Measurements from ENCODE around the gene SCFD2. TPM values are rescaled to one million over a fixed set of nuclear protein-coding genes. Genes with fewer than 3 reads are reported as not detected.

The SCFD2 gene
- total and polyA plus RNA-seq, 4 donors: 4.3 to 28.8 (median 7.4) TPM

DNA sequence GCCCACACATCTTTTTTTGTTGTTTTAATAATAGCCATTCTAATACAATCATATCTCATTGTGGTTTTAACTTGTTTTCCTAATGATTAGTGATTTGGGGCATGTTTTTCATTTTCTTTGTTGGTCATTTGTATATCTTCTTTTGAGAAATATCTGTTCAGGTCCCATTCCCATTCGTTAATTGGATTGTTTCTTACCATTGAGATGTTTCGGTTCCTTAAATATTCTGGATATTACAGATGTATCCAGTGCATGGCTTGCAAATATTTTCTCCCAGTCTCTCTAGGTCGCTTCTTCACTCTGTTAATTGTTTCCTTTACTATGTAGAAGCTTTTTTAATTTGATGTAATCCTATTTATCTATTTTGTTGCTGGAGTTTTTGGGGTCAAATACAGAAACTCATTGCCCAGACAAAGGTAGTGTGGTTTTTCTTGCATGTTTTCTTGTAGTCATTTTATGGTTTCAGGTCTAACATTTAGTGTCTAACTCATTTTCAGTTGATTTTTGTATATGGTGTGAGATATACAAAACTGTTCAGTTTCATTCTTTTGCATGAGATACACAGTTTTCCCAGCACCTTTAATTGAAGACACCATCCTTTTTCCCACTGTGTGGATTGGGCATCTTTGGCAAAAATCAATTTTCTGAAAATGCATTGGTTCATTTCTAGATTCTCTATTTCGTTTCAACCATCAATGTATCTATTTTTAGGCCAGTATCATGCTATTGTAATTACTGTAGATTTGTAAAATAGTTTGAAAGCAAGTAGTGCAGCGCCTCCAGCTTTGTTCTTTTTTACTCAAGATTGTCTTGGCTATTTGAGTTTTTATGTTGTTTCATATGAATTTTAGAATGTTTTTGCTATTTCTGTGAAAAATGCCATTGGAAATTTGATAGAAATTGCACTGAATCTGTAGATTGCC is 195.9 kb downstream of the SCFD2 start:
- H3K4me3 ChIP-seq (ENCODE audit: low read depth in 1 of 3, low read length in 3 of 3): no peak overlapping the region
- WGBS: 93% methylated on average over 5 of the region's 5 CpGs
- H3K9me3 ChIP-seq (ENCODE audit: control insufficient read depth in 4 of 4, low read length in 3 of 4): no peaks in the 10 kb centered on the region
- no peaks in the 10 kb centered on the region for H3K27me3 ChIP-seq (ENCODE audit: control insufficient read depth in 4 of 4, insufficient read depth in 4 of 4, low read length in 3 of 4)
- H3K36me3 ChIP-seq (ENCODE audit: control insufficient read depth in 4 of 4, insufficient read depth in 3 of 4, low read depth in 1 of 4, low read length in 3 of 4): no peaks in the 10 kb centered on the region
- H3K9ac ChIP-seq (ENCODE audit: low read depth in 1 of 2, low read length in 2 of 2): no peak overlapping the region
- no peak overlapping the region for H3K27ac ChIP-seq (ENCODE audit: low read depth in 1 of 2, low read length in 2 of 2)
- no peaks in the 10 kb centered on the region for H3K4me1 ChIP-seq (ENCODE audit: control insufficient read depth in 4 of 4, insufficient read depth in 4 of 4, low read length in 3 of 4)
- TF ChIP-seq RAD21 (IDR thresholded peaks at IDR 0.05): no peak
- no peak for TF ChIP-seq FOXA2 (IDR thresholded peaks at IDR 0.05)
- TF ChIP-seq JUND (IDR thresholded peaks at IDR 0.05): no peak
- TF ChIP-seq, protein P1, sequence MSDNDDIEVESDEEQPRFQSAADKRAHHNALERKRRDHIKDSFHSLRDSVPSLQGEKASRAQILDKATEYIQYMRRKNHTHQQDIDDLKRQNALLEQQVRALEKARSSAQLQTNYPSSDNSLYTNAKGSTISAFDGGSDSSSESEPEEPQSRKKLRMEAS (IDR thresholded peaks at IDR 0.05): no peak
- TF ChIP-seq, protein P2, sequence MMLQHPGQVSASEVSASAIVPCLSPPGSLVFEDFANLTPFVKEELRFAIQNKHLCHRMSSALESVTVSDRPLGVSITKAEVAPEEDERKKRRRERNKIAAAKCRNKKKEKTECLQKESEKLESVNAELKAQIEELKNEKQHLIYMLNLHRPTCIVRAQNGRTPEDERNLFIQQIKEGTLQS (IDR thresholded peaks at IDR 0.05): no peak
- TF ChIP-seq HNF4A (conservative IDR thresholded peaks at IDR 0.05): no peak
- TF ChIP-seq FOXA1 (IDR thresholded peaks at IDR 0.05): no peak
- TF ChIP-seq NR2F2 (IDR thresholded peaks at IDR 0.05): no peak
- TF ChIP-seq HNF4G (IDR thresholded peaks at IDR 0.05): no peak
- TF ChIP-seq ZBTB33 (IDR thresholded peaks at IDR 0.05): no peak
- TF ChIP-seq TAF1 (conservative IDR thresholded peaks at IDR 0.05): no peak
- TF ChIP-seq, protein P3, sequence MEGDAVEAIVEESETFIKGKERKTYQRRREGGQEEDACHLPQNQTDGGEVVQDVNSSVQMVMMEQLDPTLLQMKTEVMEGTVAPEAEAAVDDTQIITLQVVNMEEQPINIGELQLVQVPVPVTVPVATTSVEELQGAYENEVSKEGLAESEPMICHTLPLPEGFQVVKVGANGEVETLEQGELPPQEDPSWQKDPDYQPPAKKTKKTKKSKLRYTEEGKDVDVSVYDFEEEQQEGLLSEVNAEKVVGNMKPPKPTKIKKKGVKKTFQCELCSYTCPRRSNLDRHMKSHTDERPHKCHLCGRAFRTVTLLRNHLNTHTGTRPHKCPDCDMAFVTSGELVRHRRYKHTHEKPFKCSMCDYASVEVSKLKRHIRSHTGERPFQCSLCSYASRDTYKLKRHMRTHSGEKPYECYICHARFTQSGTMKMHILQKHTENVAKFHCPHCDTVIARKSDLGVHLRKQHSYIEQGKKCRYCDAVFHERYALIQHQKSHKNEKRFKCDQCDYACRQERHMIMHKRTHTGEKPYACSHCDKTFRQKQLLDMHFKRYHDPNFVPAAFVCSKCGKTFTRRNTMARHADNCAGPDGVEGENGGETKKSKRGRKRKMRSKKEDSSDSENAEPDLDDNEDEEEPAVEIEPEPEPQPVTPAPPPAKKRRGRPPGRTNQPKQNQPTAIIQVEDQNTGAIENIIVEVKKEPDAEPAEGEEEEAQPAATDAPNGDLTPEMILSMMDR (IDR thresholded peaks at IDR 0.05; ENCODE audit: low read depth, low read length, missing input control): no peak
- DNase-seq (ENCODE audit: low spot score): no peak

DNA sequence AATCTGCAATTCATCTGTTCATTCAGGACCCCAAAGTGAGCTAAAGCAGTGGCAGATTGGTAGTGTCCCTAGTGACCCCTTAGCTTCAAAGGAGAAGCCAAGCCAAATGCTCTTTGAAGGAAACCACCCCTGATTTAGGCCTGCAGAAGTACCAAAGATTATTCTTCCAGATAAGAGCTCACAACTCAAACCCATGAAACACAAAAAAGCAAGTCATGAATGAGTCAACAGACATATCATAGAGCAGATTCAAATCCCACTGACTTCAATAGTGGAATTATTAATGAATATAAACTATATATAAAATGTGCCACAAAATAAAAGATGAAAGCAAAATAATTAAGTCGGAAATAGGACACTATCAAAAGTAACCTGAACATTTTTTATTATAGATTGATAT is 197.6 kb downstream of the SCFD2 start:
- H3K27ac ChIP-seq (ENCODE audit: low read depth in 1 of 2, low read length in 2 of 2): no peak overlapping the region

More for the DNA sequence above, 197.6 kb downstream of the SCFD2 start:
- Histone ChIP-seq H3K9me3 (ENCODE audit: control insufficient read depth in 4 of 4, low read length in 3 of 4) (no peaks in the 10 kb centered on the region), H3K4me1 (ENCODE audit: control insufficient read depth in 4 of 4, insufficient read depth in 4 of 4, low read length in 3 of 4) (peaks cover 0 to under 1% (median 0%) of the 10 kb centered on the region in 4 donors), H3K4me3 (ENCODE audit: low read depth in 1 of 3, low read length in 3 of 3) (no peak overlapping the region), H3K27me3 (ENCODE audit: control insufficient read depth in 4 of 4, insufficient read depth in 4 of 4, low read length in 3 of 4) (no peaks in the 10 kb centered on the region), H3K36me3 (ENCODE audit: control insufficient read depth in 4 of 4, insufficient read depth in 3 of 4, low read depth in 1 of 4, low read length in 3 of 4) (no peaks in the 10 kb centered on the region), H3K9ac (ENCODE audit: low read depth in 1 of 2, low read length in 2 of 2) (no peak overlapping the region)
- WGBS: 98% methylated on average over 1 of the region's 1 CpG
- TF ChIP-seq YY1 (IDR thresholded peaks at IDR 0.05): no peak
- TF ChIP-seq JUND (IDR thresholded peaks at IDR 0.05): no peak
- TF ChIP-seq RAD21 (IDR thresholded peaks at IDR 0.05): no peak
- no peak for TF ChIP-seq SP1 (IDR thresholded peaks at IDR 0.05)
- TF ChIP-seq GABPA (IDR thresholded peaks at IDR 0.05 in 1 of 2, conservative IDR thresholded peaks at IDR 0.05 in 1 of 2): no peak
- no peak for TF ChIP-seq NR2F2 (IDR thresholded peaks at IDR 0.05)
- TF ChIP-seq FOXA1 (IDR thresholded peaks at IDR 0.05): no peak
- TF ChIP-seq, protein P4, sequence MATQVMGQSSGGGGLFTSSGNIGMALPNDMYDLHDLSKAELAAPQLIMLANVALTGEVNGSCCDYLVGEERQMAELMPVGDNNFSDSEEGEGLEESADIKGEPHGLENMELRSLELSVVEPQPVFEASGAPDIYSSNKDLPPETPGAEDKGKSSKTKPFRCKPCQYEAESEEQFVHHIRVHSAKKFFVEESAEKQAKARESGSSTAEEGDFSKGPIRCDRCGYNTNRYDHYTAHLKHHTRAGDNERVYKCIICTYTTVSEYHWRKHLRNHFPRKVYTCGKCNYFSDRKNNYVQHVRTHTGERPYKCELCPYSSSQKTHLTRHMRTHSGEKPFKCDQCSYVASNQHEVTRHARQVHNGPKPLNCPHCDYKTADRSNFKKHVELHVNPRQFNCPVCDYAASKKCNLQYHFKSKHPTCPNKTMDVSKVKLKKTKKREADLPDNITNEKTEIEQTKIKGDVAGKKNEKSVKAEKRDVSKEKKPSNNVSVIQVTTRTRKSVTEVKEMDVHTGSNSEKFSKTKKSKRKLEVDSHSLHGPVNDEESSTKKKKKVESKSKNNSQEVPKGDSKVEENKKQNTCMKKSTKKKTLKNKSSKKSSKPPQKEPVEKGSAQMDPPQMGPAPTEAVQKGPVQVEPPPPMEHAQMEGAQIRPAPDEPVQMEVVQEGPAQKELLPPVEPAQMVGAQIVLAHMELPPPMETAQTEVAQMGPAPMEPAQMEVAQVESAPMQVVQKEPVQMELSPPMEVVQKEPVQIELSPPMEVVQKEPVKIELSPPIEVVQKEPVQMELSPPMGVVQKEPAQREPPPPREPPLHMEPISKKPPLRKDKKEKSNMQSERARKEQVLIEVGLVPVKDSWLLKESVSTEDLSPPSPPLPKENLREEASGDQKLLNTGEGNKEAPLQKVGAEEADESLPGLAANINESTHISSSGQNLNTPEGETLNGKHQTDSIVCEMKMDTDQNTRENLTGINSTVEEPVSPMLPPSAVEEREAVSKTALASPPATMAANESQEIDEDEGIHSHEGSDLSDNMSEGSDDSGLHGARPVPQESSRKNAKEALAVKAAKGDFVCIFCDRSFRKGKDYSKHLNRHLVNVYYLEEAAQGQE (IDR thresholded peaks at IDR 0.05): no peak
- no peak for TF ChIP-seq RXRA (IDR thresholded peaks at IDR 0.05)
- no peak for DNase-seq (ENCODE audit: low spot score)
